ENCODE data around the gene GPBAR1.

GPBAR1 gene

GRCh38 chr2:218312267-218312756 lies 51.5 kb downstream of the GPBAR1 start:
- no peak for DNase-seq

- DNase-seq: no peak
These were observed 52.5 kb downstream of the GPBAR1 start for GRCh38 chr2:218313356-218313755.
